Neural cell (in vitro differentiated cells): Measurements from ENCODE around the gene GFPT2.

ENCODE experiments used
- EP300 ChIP-seq: fragments of 450-650 bp; conservative IDR thresholded peaks from 2 replicates; pipeline ENCODE4 v1.6.1; 2014; ENCODE audit warnings: antibody characterized with exemption, mild to moderate bottlenecking, moderate library complexity; ENCODE audit not compliant: poor library complexity, severe bottlenecking
- EZH2 ChIP-seq: fragments of 200-600, 300-800 bp; shearing (Covaris generic), sonication (generic); IDR thresholded peaks from 2 replicates; pipeline ENCODE4 v1.6.1; 2014; ENCODE audit warnings: antibody characterized with exemption, low read length, borderline replicate concordance, mild to moderate bottlenecking; ENCODE audit not compliant: insufficient read depth, poor library complexity, severe bottlenecking
- MXI1 ChIP-seq: fragments of 450-650 bp; conservative IDR thresholded peaks from 2 replicates; pipeline ENCODE4 v1.6.1; 2014; ENCODE audit warnings: antibody characterized with exemption, mild to moderate bottlenecking; ENCODE audit not compliant: poor library complexity, severe bottlenecking
- POLR2AphosphoS5 ChIP-seq: IDR thresholded peaks from 2 replicates; pipeline ENCODE4 v1.6.1; 2012
- RAD21 ChIP-seq: fragments of 450-650 bp; conservative IDR thresholded peaks from 2 replicates; pipeline ENCODE4 v1.6.1; 2014; ENCODE audit warnings: antibody characterized with exemption, mild to moderate bottlenecking, moderate library complexity
- REST ChIP-seq: IDR thresholded peaks from 2 replicates; pipeline ENCODE4 v1.6.1; 2012; ENCODE audit warnings: borderline replicate concordance
- SMC3 ChIP-seq: fragments of 450-650 bp; conservative IDR thresholded peaks from 2 replicates; pipeline ENCODE4 v1.6.1; 2014; ENCODE audit warnings: antibody characterized with exemption, mild to moderate bottlenecking, moderate library complexity; ENCODE audit not compliant: poor library complexity
- TAF1 ChIP-seq: IDR thresholded peaks from 2 replicates; pipeline ENCODE4 v1.6.1; 2012; ENCODE audit warnings: low read depth
- TF ChIP-seq, protein P1 (sequence below): fragments of 450-650 bp; IDR thresholded peaks from 2 replicates; pipeline ENCODE4 v1.5.1; 2014; ENCODE audit warnings: antibody characterized with exemption, mild to moderate bottlenecking, moderate library complexity; ENCODE audit not compliant: poor library complexity, severe bottlenecking

DNA sequence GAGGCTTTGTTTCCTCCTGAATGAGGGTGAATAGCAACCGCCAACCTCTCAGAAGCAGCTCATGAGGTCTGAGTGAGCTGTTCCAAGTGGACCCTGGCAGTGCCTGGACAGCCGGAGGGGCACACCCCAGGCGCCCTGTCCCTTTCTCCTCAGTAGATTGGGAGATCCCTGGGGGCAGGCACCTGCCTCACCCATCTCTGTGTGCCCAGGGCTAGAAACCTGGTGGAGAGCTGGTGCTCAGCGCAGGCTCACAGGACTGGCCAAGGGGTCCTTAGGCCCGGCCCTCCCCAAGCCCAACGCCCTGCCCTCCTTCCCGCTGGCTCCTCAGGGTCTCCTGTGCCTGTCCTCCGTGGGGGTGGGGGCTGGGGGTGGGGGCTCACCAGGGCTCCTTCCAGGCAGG is 46.3 kb downstream of the GFPT2 start:
- TF ChIP-seq SMC3: no peak
- no peak for TF ChIP-seq RAD21
- TF ChIP-seq, protein P1, sequence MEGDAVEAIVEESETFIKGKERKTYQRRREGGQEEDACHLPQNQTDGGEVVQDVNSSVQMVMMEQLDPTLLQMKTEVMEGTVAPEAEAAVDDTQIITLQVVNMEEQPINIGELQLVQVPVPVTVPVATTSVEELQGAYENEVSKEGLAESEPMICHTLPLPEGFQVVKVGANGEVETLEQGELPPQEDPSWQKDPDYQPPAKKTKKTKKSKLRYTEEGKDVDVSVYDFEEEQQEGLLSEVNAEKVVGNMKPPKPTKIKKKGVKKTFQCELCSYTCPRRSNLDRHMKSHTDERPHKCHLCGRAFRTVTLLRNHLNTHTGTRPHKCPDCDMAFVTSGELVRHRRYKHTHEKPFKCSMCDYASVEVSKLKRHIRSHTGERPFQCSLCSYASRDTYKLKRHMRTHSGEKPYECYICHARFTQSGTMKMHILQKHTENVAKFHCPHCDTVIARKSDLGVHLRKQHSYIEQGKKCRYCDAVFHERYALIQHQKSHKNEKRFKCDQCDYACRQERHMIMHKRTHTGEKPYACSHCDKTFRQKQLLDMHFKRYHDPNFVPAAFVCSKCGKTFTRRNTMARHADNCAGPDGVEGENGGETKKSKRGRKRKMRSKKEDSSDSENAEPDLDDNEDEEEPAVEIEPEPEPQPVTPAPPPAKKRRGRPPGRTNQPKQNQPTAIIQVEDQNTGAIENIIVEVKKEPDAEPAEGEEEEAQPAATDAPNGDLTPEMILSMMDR: no peak
- TF ChIP-seq TAF1: no peak
- TF ChIP-seq EP300: no peak
- TF ChIP-seq REST: no peak
- TF ChIP-seq POLR2AphosphoS5: no peak
- TF ChIP-seq EZH2: no peak
- no peak for TF ChIP-seq MXI1
